EH (cell line): ENCODE results near the gene SLC48A1.
A peak's percentile ranks its signal among the peaks of the same experiment; 100 is the strongest.

Source experiments
- DNase-seq: peaks from one replicate; pipeline ENCODE4 v3.0.0-alpha.2; 2015; ENCODE audit warnings: low read depth

The SLC48A1 gene

GRCh38 chr12:47773062-47773857 is at the start of gene SLC48A1:
Gene SLC48A1, plus strand, starts transcription at chr12:47773238. Its CDS starts 67 bp downstream, at chr12:47773305.
- DNase-seq = peak; percentile 70

- no peak for DNase-seq
Observed at GRCh38 chr12:47725091-47725772, 47.8 kb upstream of the SLC48A1 start, which contains the start of gene ENDOU. Gene ENDOU, minus strand, starts transcription at chr12:47725490. Its CDS starts 77 bp downstream, at chr12:47725413.

- peak; percentile 85 for DNase-seq
Observed at GRCh38 chr12:47725893-47726292, 47.1 kb upstream of the SLC48A1 start.

GRCh38 chr12:47729233-47729632 is 43.8 kb upstream of the SLC48A1 start:
- peak; percentile 86 for DNase-seq

GRCh38 chr12:47730341-47730744 is 42.7 kb upstream of the SLC48A1 start:
- DNase-seq = peak; percentile 65

- no peak for DNase-seq
Observed at GRCh38 chr12:47731723-47732122, 41.3 kb upstream of the SLC48A1 start.

- no peak for DNase-seq
Observed at GRCh38 chr12:47732504-47732903, 40.5 kb upstream of the SLC48A1 start.

- DNase-seq = no peak
Observed at GRCh38 chr12:47733142-47733541, 39.9 kb upstream of the SLC48A1 start.

- DNase-seq = no peak
Observed at GRCh38 chr12:47734725-47735480, 38.1 kb upstream of the SLC48A1 start.

- DNase-seq = no peak
Observed at GRCh38 chr12:47735649-47736048, 37.4 kb upstream of the SLC48A1 start.

GRCh38 chr12:47736216-47736615 is 36.8 kb upstream of the SLC48A1 start:
- DNase-seq = no peak

- DNase-seq = peak; percentile 81
Observed at GRCh38 chr12:47736877-47737676, 36.0 kb upstream of the SLC48A1 start.

GRCh38 chr12:47737936-47738594 is 35.0 kb upstream of the SLC48A1 start:
- no peak for DNase-seq

GRCh38 chr12:47739297-47739696 is 33.7 kb upstream of the SLC48A1 start:
- DNase-seq = no peak

- DNase-seq = no peak
Observed at GRCh38 chr12:47739979-47740378, 33.1 kb upstream of the SLC48A1 start.

GRCh38 chr12:47740606-47741339 is 32.3 kb upstream of the SLC48A1 start:
- no peak for DNase-seq

GRCh38 chr12:47741340-47741703 is 31.7 kb upstream of the SLC48A1 start:
- DNase-seq = peak; percentile 55

- DNase-seq = peak; percentile 39
Observed at GRCh38 chr12:47742253-47742825, 30.7 kb upstream of the SLC48A1 start.

- no peak for DNase-seq
Observed at GRCh38 chr12:47743311-47743860, 29.7 kb upstream of the SLC48A1 start.
